Right forelimb (tissue), 1 donor: Measurements from ENCODE around the gene C19orf33.

Experiments used
- DNase-seq: peaks from one replicate; pipeline ENCODE4 v3.0.0-alpha.2; 2018

The C19orf33 gene

GRCh38 chr19:38346837-38347236 lies 42.8 kb downstream of the C19orf33 start:
- DNase-seq, result no peak

GRCh38 chr19:38350883-38351282 lies 46.8 kb downstream of the C19orf33 start:
- DNase-seq, result no peak

DNA sequence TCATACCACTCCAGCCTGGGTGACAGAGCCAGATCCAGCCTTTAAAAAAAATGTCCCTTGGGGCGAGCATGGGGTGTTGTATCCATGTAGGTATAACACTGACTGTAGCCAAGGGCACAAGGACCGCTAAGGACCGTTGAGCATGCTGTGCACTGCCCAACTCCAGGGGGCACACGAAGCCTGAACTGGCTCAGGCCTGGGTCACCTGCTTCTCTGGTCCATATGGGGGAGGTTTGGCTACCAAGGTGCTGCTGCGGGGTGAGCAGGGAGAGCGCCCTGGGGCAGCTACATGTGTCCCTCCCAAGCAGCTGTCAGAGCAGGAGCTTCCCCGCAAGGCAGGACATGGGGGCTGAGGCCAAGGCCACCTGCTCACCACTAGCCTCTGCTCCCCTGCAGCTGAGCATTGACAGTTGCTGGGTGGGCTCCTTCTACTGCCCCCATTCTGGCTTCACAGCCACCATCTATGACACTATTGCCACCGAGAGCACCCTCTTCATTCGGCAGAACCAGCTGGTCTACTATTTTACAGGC lies 47.9 kb downstream of the C19orf33 start:
- no peak for DNase-seq

DNA sequence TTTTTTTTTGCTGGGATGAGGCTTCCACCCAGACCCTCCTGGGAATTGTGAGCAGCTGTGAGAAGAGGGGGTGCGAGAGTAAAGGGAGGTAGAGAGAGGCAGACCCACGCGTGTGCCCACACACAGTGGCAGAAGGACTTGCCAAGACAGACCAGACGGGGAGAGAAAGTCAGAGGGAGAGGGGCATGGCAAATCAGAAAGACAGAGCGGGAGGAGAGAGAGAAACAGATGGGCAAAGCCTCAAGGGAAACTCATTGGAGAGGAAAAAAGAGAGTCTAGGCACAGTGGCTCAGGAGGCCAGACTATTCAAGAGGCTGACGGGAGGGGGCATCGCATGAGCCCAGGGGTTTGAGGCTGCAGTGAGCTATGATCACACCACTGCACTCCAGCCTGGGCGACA lies 48.6 kb downstream of the C19orf33 start:
- DNase-seq, result no peak
